ENCODE measurements around the gene PLEKHG4. TPM values are rescaled to one million over a fixed set of nuclear protein-coding genes. Genes with fewer than 3 reads are reported as not detected.

Gene PLEKHG4
- total RNA-seq, 1 experiment from 2014 or later = not detected

DNA sequence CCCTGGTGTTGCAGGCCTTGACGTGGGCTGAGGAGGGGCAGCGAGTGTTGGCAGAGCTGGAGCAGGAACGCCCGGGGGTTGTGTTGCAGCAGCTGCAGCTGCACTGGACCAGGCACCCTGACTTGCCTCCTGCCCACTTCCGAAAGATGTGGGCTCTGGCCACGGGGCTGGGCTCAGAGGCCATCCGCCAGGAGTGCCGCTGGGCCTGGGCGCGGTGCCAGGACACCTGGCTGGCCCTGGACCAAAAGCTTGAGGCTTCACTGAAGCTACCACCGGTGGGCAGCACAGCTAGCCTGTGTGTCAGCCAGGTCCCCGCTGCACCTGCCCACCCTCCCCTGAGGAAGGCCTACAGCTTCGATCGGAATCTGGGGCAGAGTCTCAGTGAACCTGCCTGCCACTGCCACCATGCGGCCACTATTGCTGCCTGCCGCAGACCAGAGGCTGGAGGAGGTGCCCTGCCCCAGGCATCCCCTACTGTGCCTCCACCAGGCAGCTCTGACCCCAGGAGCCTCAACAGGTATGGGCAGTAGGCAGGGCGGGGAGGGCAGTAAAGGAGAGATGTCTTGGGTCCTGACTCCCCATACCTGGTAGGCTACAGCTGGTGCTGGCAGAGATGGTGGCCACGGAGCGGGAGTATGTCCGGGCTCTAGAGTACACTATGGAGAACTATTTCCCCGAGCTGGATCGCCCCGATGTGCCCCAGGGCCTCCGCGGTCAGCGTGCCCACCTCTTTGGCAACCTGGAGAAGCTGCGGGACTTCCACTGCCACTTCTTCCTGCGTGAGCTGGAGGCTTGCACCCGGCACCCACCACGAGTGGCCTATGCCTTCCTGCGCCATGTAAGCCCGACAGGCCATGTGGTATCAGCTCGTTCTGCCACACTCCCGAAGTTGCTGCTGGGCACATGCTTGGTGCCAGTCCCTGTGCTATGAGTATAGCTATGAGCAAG lies 5.6 kb downstream of the PLEKHG4 start:
- peak; percentile 52 for DNase-seq (ENCODE audit: low spot score)

DNA sequence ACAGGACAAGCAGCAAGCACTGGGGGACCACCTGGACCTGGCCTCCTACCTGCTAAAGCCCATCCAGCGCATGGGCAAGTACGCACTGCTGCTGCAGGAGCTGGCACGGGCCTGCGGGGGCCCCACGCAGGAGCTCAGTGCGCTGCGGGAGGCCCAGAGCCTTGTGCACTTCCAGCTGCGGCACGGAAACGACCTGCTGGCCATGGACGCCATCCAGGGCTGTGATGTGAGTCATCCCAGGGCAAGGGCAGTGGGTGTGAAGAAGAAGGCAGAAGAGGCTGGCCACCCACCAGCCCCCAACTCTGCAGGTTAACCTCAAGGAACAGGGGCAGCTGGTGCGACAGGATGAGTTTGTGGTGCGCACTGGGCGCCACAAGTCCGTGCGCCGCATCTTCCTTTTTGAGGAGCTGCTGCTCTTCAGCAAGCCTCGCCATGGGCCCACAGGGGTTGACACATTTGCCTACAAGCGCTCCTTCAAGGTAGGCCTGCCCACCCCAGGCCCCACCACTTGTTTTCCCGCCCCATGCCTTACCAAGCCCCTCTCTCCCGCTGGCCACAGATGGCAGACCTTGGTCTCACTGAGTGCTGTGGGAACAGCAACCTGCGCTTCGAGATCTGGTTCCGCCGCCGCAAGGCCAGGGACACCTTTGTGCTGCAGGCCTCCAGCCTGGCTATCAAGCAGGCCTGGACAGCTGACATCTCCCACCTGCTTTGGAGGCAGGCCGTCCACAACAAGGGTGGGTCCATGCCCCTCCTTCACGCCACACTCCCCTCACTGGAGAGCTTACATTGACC lies 7.3 kb downstream of the PLEKHG4 start:
- DNase-seq (ENCODE audit: low spot score) = peak; percentile 70

DNA sequence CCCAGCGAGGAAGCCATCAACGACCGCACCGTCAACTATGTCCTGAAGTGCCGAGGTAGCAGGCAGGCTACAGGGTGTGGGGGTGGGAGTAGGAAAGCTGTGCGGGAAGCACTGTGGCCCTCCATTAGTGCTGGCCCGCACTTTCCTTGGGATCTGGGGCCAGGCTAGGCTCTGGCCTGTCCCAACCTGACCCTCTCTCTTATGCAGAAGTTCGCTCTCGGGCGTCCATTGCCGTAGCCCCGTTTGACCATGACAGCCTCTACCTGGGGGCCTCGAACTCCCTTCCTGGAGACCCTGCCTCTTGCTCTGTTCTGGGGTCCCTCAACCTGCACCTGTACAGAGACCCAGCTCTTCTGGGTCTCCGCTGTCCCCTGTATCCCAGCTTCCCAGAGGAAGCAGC lies 8.6 kb downstream of the PLEKHG4 start:
- DNase-seq (ENCODE audit: low spot score) = no peak

DNA sequence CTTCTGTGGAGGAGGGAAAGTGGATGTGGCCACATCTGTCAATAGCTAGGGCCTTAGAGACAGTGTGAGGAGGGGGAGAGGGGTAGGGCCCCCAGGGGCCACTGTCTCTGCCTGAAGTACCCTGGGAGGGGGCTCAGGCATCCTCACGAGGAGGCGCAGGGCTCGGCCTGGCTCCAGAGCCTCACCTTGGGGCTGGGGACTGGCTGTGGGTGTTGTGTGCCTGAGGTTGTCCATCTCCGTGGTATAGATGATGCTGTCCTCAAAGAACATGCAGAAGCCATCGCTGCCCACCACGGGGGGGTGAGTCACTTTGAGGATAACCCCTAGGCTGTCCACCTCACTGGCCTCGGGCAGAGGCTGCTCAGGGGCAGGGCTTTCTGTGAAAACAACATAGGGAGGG lies 12.1 kb downstream of the PLEKHG4 start:
- no peak for DNase-seq (ENCODE audit: low spot score)

DNA sequence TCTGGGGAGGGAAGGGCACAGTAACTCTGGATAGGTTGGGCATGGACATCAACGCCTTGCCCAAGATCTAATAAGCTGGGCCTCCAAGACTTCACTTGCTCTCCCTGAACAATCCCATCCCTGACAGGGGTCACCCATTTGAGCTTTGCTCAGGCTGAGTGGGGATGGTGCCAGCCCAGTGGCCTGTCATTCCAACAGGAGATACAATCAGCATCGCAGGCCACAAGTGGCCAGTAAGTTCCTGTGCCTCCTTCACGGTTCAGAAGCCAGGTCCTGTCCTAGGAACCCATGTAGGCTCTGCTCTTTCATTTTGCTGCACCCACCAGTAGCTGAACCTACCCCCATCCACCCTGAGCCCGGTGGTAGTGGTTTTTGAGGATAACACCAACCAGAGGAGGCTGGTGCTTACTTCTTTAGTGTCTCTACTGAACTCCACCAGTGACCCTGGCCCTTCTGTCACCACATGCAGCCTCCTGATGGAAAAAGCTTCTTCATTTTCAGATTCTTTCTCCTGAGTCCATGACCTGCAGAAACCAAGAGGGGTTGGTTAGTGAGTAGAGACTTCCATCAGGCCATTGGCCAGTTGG lies 14.9 kb downstream of the PLEKHG4 start:
- DNase-seq (ENCODE audit: low spot score) = no peak

DNA sequence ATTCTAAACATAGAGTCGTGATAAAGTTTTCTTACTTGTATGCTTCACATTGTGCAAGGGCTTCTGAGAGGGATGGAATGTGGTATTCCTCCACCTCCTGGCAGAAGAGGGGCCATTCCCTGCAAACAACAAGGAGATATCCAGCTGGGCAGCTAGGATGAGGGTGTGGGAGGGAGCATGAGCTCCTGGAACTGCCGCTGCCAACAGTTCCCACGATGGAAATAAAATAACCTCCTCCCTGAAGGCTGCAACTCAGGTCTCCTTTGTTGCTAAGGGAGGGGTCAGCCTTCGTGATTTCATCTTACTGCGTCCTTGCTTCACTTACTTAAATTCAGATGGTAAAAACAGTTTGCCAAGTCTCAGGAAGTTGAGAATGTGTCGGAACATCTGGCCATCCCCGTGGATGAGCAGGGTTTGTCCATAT lies 15.6 kb downstream of the PLEKHG4 start:
- DNase-seq (ENCODE audit: low spot score) = no peak

DNA sequence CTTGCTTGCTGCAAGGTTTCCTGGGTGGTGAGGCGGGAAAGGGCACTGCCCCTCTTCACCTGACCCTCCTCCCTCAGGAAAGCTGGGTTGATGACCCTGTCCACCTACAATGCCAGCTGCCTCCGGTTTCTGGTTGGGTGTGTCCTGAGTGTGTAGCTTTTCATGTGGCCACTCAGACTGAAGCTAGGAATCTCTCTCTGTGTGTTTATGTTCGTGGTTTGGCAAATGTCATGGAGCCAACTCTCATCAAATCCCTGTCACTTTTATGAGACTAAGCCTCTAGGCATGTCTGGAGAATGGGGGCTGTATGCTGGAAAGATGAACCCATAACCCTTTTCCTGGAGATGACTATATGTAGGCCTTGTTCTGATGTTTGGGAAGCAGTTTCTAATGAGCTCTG lies 17.1 kb downstream of the PLEKHG4 start:
- peak; percentile 80 for DNase-seq (ENCODE audit: low spot score)

DNA sequence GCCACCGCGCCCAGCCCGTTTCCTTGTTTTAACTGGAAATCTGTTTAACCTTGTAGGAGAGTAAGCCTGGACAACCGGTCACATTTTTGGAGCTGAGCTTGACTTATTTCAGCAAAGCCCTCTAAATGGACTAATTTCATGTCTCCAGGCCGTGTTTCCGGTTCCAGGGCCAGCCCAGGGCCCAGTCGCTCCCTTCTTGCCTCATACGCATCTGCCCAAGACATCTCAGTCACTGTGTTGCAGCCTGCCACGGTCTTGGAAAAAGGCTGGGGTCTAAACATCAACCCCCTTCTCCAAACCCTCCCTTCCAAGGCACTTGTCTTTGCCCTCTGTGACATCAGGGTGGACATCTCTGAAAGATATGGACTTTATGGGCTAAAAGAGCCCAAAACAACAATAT lies 18.9 kb downstream of the PLEKHG4 start:
- DNase-seq (ENCODE audit: low spot score) = no peak

DNA sequence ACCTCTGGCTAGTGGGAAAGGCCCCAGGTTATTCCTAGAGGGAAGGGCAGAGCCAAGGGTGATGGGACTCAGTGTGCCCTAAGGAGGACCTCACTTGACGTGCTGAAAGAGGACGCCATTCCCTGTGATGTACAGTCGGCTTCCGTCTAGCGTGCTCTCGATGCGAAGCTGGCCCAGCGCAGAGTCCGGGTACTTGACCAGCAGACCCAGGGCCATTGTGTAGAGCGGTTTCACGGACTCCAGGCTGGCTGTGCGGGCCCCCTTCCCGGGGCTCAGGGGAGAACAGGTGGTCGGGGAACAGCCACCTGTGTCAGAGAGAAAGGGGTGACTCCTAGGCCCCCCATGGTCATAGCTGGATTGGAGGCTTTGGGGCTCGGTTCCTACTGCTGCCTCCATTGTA lies 19.9 kb downstream of the PLEKHG4 start:
- DNase-seq (ENCODE audit: low spot score) = no peak

DNA sequence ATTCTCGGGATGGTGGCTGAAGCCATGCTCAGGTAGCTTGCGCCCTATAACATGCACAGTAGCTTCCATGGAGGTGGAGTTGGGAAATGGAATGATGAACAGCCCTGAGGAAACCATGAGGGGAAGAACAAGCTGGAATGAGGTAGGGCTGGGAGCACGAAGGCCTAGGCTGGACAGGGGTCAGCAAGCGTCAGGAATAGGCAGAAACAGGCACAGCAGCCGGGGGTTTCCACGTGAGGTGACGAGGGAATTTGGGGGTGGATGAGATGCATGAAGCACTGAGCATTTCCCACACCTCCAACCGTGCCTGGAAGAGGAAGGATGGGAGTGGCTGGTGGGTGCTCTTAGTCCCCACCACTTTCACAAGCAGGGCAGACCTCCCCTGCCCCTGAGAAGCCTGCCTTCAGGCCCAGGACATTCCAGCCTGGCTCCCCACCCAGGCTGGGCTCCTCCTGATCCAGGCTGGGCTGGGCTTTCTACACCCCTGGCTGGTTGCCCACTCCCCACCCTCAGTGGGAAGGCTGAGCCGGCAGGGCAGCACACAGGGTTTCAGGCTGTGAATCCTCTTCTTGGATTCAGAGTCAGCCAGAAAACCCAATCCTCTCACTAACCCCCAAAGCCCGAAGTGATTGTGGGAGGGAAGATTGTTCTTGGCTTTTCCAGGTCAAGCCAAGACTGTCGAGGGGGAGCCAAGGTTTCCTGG lies 21.9 kb downstream of the PLEKHG4 start:
- DNase-seq (ENCODE audit: low spot score) = no peak

DNA sequence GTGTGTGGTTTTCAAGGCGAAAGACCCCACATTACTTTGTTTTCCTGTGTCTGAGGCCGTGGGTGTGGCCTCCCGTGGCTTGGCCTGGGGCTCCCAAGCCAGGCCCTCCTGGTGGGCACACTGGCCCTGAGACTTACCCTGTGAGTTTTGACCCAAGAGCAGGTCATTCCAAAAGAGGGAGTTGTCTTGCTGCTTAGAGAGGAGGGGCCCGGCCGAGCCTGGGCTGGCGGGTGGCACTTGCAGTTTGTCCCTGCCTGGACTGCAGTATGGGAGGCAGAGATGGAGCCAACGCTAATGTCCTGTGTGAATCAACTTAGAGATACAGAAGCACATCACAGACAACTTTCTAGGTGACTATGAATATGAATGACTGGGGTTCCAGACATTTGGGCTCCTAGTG lies 22.7 kb downstream of the PLEKHG4 start:
- DNase-seq (ENCODE audit: low spot score) = no peak

DNA sequence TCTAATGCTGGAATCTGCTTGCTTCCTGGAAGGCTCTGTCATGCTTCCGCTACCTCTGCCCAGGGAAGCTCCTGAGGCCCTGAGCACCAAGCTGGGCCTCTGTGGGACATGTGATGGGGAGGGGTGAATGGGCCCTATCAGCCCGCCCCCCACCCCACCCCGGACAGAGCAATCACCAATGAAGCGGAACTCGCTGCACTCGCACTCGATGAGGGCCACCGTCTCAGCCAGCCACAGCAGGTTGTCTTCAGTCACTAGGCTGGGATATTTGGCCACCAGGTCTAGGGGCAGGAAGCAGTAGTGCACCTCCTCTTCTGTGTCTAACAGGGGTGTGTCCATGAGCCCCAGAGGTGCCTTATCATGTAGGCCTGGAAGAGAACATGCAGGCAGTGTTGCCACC lies 23.6 kb downstream of the PLEKHG4 start:
- no peak for DNase-seq (ENCODE audit: low spot score)

DNA sequence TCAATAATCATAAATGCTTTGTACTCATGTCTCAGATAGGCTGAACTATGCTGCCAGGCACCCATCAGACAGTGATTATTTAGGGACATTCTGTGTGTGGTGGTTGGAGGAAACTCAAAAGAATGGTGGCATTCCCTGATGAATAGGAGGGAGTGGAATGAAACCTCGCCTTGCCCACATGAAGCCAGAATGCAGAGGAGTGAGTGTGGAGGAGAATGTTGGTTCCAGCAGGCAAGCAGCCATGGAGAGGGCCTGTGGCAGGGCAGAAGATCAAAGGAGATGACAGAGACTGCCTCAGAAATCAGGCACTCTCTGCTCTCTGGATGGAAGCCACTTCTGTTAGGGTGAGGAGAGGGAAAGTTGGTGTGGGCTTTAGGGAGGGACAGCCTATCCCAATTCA lies 24.7 kb downstream of the PLEKHG4 start:
- no peak for DNase-seq (ENCODE audit: low spot score)

DNA sequence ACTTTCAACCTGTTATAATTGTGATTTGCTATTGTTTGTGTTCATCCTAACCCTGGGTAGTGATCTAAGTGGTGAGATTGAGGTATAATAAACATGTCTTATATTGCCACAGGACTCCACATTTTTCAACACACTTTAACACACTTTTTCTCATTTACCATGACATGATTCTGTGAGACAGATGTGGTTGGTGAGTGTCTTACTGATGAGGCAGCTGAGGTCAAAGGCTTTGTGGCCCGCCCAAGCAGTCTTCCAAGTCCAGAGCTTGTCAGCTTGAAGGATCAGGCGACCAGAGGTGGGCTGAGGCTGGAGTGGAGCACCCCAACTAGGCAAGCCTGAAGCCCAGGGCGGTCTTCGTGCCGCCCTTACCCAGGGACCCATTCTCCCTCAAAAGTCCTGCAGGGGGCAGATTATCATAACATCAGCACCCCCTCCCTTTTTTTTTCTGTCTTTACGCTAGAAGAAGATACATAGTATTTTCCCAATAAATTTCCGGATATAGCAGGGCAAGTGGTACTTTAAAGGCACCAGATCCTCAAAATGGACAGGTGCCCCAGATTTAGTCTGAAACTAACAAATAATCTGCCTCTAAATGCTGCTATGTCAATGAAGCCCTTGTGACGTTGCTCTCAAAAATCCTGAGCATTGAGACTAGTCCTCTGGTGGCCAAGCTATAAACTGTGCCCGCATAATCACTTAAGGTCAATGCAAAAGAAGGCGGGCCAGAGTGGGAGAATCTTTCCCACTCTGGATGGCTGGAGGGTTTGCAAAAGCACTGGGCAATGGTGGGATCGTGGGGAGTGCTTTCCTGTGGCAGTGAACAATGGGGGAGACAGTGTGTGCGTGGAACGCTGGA lies 26.1 kb downstream of the PLEKHG4 start:
- DNase-seq (ENCODE audit: low spot score) = no peak

DNA sequence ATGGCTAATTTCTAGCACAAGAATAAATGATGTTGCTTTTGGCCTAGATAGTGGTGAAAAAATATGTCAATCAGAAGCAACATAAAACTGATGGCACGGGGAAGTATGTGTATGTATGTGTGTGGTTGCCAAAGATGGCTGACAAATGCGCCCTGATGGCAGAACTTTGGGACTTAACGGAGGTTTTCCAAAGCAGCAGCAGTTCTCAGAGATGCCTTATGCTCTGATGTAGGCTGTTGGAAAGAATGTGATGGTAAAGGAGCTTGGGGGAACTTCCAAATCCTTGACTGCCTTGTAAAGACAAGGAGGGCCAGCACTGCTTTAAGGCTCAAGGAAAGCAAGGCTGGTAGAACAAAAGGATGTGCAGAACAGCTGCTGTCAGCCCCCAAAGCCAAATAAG lies 31.2 kb downstream of the PLEKHG4 start:
- DNase-seq (ENCODE audit: low spot score) = no peak

DNA sequence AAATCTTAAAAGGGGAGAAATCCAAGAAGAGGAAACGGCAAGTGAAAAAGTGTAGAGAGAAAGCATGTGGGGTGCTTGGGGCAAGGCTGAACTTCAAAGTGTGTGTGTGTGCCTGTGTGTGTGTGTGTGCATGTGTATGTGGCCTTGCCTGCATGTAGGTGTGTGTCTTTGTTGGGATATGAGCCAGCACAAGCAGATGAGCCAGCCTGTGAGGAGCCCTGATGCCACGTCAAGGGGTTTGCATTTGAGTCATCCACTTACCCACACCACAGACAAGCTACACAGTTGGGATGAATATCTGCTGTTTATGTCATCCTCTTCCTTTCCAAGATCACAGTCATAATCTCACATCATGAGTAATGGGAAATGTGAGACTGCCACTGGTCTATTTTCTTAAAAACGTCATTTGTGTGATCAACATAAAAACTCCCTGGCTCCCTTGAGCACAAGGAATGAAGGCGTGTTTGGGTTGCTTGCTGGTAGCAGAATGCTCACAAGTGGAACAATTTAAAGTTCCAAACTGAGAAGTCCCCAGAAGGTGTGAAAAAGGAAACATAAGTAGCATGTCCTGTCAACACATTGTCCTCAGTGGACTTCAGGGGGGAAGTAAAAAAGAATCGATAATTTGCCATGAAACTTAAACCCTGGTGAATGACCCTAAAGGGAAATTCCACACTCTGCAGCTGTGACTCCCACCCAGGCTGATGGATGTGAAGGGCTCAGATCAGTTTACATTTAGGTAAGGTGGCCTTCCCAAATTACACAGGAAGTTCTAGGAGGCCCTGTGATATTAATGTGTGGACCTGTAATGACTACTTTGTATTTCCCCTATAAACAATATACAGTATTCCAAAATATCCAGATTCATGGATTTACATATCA lies 32.5 kb downstream of the PLEKHG4 start:
- DNase-seq (ENCODE audit: low spot score) = peak; percentile 99

DNA sequence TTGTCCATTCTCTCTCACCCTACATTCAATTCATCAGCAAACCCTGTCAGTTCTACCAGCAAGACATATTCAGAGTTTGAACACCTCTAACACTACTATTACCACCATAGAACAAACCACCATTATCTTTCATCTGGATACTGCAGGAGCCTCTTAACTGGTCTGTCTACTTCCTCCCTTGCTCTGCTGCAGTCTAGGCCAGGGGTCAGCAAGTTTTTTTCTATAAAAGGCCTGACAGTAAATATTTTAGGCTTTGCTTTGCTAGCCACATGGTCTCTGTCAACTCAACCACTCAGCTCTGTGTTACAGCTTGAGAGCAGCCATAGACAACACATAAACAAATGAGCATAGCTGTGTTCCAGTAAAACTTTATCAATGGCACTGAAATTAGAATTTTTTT lies 33.4 kb downstream of the PLEKHG4 start:
- no peak for DNase-seq (ENCODE audit: low spot score)

DNA sequence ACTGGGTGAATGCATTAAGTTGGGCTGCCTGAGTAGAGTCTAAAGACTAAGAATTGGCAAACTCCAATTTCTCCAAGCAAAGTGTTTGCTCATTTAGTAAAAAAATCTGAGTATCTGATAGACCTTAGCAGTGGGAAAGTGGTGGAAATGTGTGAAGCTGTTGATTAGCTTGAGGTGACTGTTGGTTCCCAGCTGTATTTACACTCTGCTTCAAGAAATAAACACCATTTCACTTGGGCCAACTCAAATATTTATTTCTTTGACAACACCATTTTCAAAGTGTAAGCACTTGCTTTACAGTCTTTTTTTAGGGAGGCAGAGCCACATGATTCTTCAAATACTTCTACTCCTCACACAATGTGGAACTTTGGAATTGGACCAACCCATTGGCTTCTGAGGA lies 38.5 kb downstream of the PLEKHG4 start:
- DNase-seq (ENCODE audit: low spot score) = no peak

DNA sequence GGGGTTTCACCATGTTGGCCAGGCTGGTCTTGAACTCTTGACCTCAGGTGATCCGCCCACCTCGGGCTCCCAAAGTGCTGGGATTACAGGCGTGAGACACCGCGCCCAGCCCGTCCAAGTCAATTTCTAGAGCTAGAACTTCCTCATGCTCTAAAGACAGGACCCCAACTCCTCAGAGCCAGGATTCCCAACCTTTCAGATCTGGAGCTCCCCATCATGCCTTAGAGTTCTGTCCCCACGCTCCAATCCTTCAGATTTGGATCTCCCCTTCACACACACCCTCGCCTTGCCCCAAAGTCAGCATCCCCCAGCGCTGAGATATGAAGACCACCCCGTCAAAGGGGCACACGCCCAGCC lies 46.8 kb downstream of the PLEKHG4 start:
- no peak for DNase-seq (ENCODE audit: low spot score)
